GM19035 (cell line): ENCODE results near the gene ZNF609.
"Not testable (repeated sequence)": the region's sequence is repeated elsewhere in the genome, so short reads cannot be mapped to it uniquely, and the experiment has no call there.

Source experiments
- ATAC-seq: cut with Tn5 transposase; IDR thresholded peaks from one replicate; pipeline ENCODE4 v1.9.1; 2021; ENCODE audit not compliant: unreplicated experiment

Gene ZNF609

GRCh38 chr15:64618540-64618939 is 158.2 kb downstream of the ZNF609 start:
- ATAC-seq, result no peak

- no peak for ATAC-seq
Measured at GRCh38 chr15:64619880-64620839, 159.8 kb downstream of the ZNF609 start.

- ATAC-seq, result no peak
Measured at GRCh38 chr15:64621056-64621455, 160.7 kb downstream of the ZNF609 start.

- peak; percentile 67 for ATAC-seq
Measured at GRCh38 chr15:64622410-64623260, 162.3 kb downstream of the ZNF609 start.

- no peak for ATAC-seq
Measured at GRCh38 chr15:64623347-64623996, 163.1 kb downstream of the ZNF609 start.

GRCh38 chr15:64624242-64624641 is 163.9 kb downstream of the ZNF609 start:
- ATAC-seq, result no peak

- ATAC-seq, result no peak
Measured at GRCh38 chr15:64629063-64629462, 168.7 kb downstream of the ZNF609 start.

- no peak for ATAC-seq
Measured at GRCh38 chr15:64630396-64631107, 170.2 kb downstream of the ZNF609 start.

- not testable (repeated sequence) for ATAC-seq
Measured at GRCh38 chr15:64632639-64633038, 172.3 kb downstream of the ZNF609 start.

GRCh38 chr15:64633332-64633731 is 173.0 kb downstream of the ZNF609 start:
- no peak for ATAC-seq

GRCh38 chr15:64634027-64634426 is 173.6 kb downstream of the ZNF609 start:
- ATAC-seq, result peak; percentile 82

- peak; percentile 60 for ATAC-seq
Measured at GRCh38 chr15:64634576-64635498, 174.5 kb downstream of the ZNF609 start.

GRCh38 chr15:64635499-64636495 is 175.4 kb downstream of the ZNF609 start:
- no peak for ATAC-seq

- no peak for ATAC-seq
Measured at GRCh38 chr15:64636556-64636955, 176.2 kb downstream of the ZNF609 start.

GRCh38 chr15:64637412-64637811 is 177.0 kb downstream of the ZNF609 start:
- no peak for ATAC-seq

- ATAC-seq, result not testable (repeated sequence)
Measured at GRCh38 chr15:64639744-64640143, 179.4 kb downstream of the ZNF609 start.

- no peak for ATAC-seq
Measured at GRCh38 chr15:64640146-64640871, 179.9 kb downstream of the ZNF609 start.

- no peak for ATAC-seq
Measured at GRCh38 chr15:64642875-64643274, 182.5 kb downstream of the ZNF609 start.
